Smooth muscle cell of the pulmonary artery (primary cell): ENCODE data around the gene EXOC5. TPM values are rescaled to one million over a fixed set of nuclear protein-coding genes. Genes with fewer than 3 reads are reported as not detected.

Source experiments
- total RNA-seq: library from RNA; depleted of rRNA; stranded (reverse); fragments of >200 nt; gene quantifications from 2 replicates; pipeline ENCODE4 v1.2.3, GENCODE V29; 2014

Gene EXOC5
- 62.9 and 80.2 TPM in 2 replicates for total RNA-seq

GRCh38 chr14:57268161-57269069 is at the start of gene EXOC5, which contains the start of gene AP5M1:
EXOC5 (minus strand) TSS chr14:57268905; CDS start chr14:57268648, 257 bp downstream.
AP5M1 (plus strand) TSS chr14:57268971; CDS start chr14:57269315, 344 bp downstream.

Other genes with a start within 250 kb of the EXOC5 start
- gene AP5M1, start 66 bp upstream of the EXOC5 start, total RNA-seq: 22.8 and 28.0 TPM in 2 replicates
- gene NAA30, start 121.7 kb upstream of the EXOC5 start, total RNA-seq: 15.8 and 16.0 TPM in 2 replicates
- not detected in 2 replicates for gene CCDC198, start 225.0 kb upstream of the EXOC5 start, total RNA-seq